HG02943 (cell line): ENCODE results near the gene SLC16A8.

Source experiments
- ATAC-seq: cut with Tn5 transposase; IDR thresholded peaks from one replicate; pipeline ENCODE4 v1.9.1; 2021; ENCODE audit warnings: mild to moderate bottlenecking, low read depth, moderate library complexity; ENCODE audit not compliant: unreplicated experiment

SLC16A8 gene

GRCh38 chr22:38074181-38075104 is 9.5 kb downstream of the SLC16A8 start:
- ATAC-seq, result no peak

GRCh38 chr22:38073150-38074130 is 10.5 kb downstream of the SLC16A8 start:
- no peak for ATAC-seq

DNA sequence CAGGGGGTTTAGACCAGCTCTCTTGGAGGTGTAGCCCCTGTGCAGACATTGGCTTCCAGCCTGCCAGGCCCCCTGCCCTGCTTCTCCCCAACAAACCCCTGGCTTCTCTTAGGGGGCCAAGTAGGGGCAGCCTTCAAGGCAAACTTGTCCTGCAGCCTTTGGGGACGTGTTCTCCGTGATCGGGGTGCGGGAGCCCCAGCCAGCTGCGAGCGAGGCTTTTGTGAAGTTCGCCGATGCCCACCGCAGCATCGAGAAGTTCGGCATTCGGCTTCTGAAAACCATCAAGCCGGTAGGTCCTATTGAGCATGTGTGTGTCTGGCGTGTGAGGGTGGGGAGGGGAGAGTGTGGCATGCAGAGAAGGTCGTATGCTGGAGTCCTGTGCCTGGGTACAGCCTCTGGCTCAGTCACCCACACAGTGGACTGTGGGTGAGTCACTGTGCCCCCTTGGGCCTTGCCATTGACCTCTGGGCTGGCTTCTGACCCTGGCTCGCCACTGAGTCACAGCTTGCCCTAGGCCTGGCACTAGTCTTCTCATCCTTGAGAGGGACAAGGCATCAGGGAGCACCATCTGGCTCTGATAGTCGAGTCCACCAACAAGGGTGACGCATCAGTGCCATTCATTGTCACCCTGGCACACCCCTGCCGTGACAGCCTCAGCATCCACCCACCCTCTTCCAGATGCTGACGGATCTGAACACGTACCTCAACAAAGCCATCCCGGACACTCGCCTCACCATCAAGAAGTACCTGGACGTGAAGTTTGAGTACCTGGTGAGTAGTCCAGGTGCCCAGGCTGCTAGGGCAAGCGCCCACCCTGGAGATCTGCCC is 11.4 kb downstream of the SLC16A8 start:
- no peak for ATAC-seq

DNA sequence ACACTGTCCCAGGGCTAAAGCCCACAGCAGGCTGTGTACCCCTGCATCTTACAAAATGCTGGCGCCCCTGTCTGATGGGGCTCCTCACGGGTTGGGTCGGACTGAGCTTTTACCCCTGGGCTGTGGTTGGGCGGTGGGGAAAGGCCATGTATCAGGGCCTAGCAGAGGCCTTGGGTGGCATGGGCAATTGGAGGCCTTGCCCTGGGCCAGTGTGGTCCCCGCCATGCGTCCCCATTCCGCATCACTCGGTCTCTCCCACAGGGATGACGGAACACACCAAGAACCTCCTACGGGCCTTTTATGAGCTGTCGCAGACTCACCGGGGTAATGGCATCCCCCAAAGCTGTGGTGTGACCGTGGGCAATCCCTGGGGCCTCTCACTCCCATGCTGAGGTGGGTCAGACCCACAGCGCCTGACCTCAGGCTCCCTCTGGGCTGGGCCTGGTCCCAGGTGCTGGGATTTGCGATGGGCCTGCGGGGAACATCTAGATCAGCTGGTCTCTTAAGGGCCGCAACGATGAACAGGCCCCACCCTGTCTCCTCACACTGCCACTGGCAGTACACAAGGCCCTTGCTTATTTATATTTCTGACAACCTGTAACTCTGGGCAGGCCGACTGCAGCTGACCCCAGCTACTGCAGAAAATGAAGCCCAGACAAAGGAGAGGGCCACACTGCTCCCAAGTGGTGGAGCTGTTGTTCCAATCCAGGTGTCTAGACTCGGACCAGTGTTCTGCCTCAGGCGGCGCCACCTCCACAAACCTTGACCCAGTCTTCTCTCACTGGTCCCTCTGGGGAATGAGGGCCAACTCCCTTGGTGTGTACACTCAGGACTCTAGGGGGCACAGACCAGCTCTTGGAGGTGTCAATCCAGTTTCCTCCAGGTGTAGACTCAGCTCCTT is 12.3 kb downstream of the SLC16A8 start:
- no peak for ATAC-seq

GRCh38 chr22:38070250-38070921 is 13.6 kb downstream of the SLC16A8 start:
- no peak for ATAC-seq

- no peak for ATAC-seq
These were observed 14.4 kb downstream of the SLC16A8 start for GRCh38 chr22:38069372-38070249.

DNA sequence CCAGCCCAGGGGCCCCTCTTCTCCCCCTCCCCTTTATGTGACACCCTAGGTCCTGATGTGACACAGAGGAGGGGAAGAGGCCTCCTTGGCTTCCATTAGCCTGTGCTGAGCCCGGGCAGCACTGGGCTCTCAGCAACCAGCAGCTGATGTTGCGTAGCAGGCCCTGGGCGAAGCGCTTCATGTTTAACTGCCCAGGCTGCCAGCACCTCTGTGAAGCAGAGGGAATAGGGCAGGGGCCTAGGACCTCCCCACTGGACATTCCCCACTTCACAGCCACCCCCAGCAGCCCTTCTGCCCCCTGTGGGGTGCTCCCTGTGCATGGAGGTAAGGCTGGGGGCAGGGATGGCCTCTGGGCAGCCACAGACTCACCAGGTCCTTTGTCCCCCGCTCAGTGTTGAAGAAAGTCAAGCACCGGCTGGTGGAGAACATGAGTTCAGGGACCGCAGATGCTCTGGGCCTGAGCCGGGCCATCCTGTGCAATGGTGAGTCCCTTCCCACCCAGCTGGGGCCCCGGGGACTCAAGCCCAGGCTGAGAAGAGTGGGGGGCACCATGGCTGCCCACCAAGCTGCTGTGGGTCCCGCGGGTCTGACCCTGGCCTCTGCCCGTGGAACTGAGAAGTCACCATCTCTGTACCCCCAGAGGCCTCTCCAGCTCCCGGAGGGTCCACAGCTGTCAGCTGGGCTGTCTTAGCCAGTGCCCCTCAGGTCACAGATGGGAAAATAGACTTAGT is 15.2 kb downstream of the SLC16A8 start:
- no peak for ATAC-seq

DNA sequence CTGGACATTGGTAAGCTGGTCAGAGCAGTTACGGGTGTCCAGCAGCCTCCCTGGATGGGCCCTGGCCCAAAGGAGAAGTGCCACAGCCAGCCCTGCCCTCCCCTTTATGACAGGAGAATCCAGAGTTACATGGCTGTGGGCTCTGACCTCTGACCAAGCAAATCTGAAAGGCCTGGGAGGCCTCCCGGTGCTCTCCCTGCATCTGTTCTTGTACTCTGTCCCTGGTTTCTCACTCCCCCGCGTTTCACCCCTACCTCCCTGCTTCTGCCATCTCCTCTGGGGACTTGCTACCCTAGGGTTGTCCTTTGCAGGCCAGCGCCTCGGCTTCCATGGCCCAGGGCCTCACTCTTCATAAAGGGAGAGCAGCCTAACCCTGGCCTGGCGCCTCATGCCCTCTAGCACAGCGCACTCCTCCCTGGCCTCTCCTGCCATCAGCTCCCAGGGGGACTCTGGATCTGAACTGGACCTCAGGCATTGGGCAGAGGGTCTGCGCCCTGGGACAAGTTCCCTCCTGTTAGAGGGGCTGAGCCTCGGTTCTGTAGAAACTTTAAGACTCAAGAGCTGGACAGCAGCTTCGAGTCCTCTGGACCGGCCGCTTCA is 16.1 kb downstream of the SLC16A8 start:
- no peak for ATAC-seq

- ATAC-seq, result no peak
These were observed 17.0 kb downstream of the SLC16A8 start for GRCh38 chr22:38067028-38067415.

- ATAC-seq, result no peak
These were observed 17.5 kb downstream of the SLC16A8 start for GRCh38 chr22:38066381-38067027.

DNA sequence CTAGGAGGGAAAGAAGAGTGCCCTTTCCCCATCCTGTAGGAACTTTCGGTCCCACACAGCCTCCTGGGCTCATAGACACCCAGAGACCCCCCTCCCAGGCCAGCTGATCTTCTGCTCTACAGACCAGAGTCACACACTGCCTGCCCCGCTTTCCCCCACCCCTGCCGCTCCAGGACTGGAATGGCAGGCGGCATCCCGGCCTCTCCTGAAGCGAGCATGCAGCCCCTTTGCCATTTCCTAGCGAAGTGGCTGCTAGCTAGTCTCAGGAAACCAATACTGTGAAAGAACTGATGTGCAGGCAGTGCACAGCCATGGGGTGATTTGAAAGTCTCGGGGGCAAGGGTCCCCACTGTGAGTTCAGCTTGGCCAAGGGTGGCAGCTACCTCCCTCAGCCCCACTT is 18.4 kb downstream of the SLC16A8 start:
- no peak for ATAC-seq

DNA sequence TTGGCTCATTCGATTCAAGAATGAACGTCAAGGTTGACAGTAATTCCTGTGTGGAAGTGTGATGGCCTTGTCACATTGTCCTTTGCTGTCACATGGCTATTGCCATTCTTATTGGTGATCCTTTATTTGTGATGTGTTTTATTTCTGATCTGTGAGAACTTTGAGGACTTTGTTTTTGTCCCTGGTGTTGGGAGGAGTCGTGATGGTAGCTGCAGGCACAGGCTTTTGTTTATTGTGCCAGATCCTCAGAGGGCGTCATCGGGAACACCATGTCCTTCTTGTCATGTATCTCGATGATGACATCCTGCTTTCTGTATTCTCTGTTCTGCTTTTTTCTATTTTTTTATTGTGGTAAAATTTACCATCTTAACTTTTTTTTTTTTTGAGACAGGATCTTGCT is 21.2 kb downstream of the SLC16A8 start:
- ATAC-seq, result no peak

GRCh38 chr22:38056969-38057891 is 26.8 kb downstream of the SLC16A8 start, which contains the start of gene PICK1:
Gene PICK1, plus strand, starts transcription at chr22:38057404. Its CDS starts 406 bp downstream, at chr22:38057810.
- no peak for ATAC-seq

- ATAC-seq, result no peak
These were observed 31.8 kb downstream of the SLC16A8 start for GRCh38 chr22:38051900-38052862.
